Thoracic aorta (tissue), 2 donors: ENCODE results near the gene DGKG. TPM values are rescaled to one million over a fixed set of nuclear protein-coding genes. Genes with fewer than 3 reads are reported as not detected.

ENCODE experiments used
- ATAC-seq: fragments of 150-250 bp; one replicate; pipeline ENCODE4 v1.8.0; 2017; ENCODE audit warnings: low read depth; ENCODE audit not compliant: insufficient number of reproducible peaks, low FRiP score
- DNase-seq: peaks from one replicate; pipeline ENCODE4 v3.0.0-alpha.2; 2020; ENCODE audit warnings: low spot score
- H3K27ac ChIP-seq, 2 donors: fragments of 200-600 bp; sonication (generic); 1 replicate in 1 of 2; 2 replicates in 1 of 2; pipeline ENCODE4 v1.5.1; 2016; ENCODE audit warnings: mild to moderate bottlenecking in 2 of 2, moderate library complexity in 2 of 2
- H3K27me3 ChIP-seq: fragments of 200-600 bp; sonication (generic); replicated peaks from 2 replicates; pipeline ENCODE4 v1.6.0; 2016; ENCODE audit warnings: mild to moderate bottlenecking; ENCODE audit not compliant: insufficient read depth
- H3K36me3 ChIP-seq: fragments of 200-600 bp; sonication (generic); one replicate; pipeline ENCODE4 v1.5.1; 2016
- H3K4me1 ChIP-seq, 2 donors: fragments of 200-600 bp; sonication (generic); 1 replicate in 1 of 2; 2 replicates in 1 of 2; pipeline versions ENCODE4 v1.5.1 to v1.6.0; 2016; ENCODE audit warnings: low read depth in 2 of 2, mild to moderate bottlenecking in 1 of 2; ENCODE audit not compliant: control insufficient read depth in 1 of 2
- H3K4me3 ChIP-seq: fragments of 200-600 bp; sonication (generic); 2 replicates; pipeline ENCODE4 v1.5.1; 2016; ENCODE audit warnings: mild to moderate bottlenecking
- H3K9me3 ChIP-seq: fragments of 200-600 bp; sonication (generic); 2 replicates; pipeline ENCODE4 v1.5.1; 2016
- CTCF ChIP-seq: fragments of 200-600 bp; sonication (generic); IDR thresholded peaks from one replicate; pipeline ENCODE4 v1.5.1; 2019; ENCODE audit warnings: antibody characterized with exemption
- total RNA-seq, 2 donors: library from RNA; depleted of rRNA; stranded (reverse); fragments of >200 nt; gene quantifications; one replicate each; pipeline versions ENCODE4 v1.1.0 to v1.2.3, GENCODE V29; 2016

The DGKG gene
- total RNA-seq, 2 donors from 2014 or later = 12.5 to 16.7 TPM

GRCh38 chr3:186315581-186316354, 46.3 kb downstream of the DGKG start:
- H3K4me1 ChIP-seq = peaks cover 0 to 8% of the 10 kb centered on the region in 2 donors
- no peak for DNase-seq
- H3K36me3 ChIP-seq = peaks cover 5% of the 10 kb centered on the region
- H3K9me3 ChIP-seq = no peaks in the 10 kb centered on the region
- ATAC-seq = no peak
- no peaks in the 10 kb centered on the region for H3K27me3 ChIP-seq
- no peak for TF ChIP-seq CTCF
- H3K27ac ChIP-seq = no peak overlapping the region
- no peak overlapping the region for H3K4me3 ChIP-seq

GRCh38 chr3:186314896-186315295, 47.1 kb downstream of the DGKG start:
- no peak overlapping the region for H3K27ac ChIP-seq

GRCh38 chr3:186311441-186311840, 50.6 kb downstream of the DGKG start:
- no peak for DNase-seq
- ATAC-seq = no peak
- Histone ChIP-seq H3K9me3 (no peaks in the 10 kb centered on the region), H3K27me3 (no peaks in the 10 kb centered on the region), H3K36me3 (no peaks in the 10 kb centered on the region), H3K4me3 (no peak overlapping the region), H3K4me1 (peaks cover 0 to 8% of the 10 kb centered on the region in 2 donors), H3K27ac (no peak overlapping the region)
- TF ChIP-seq CTCF = no peak

More at GRCh38 chr3:186314896-186315295, 47.1 kb downstream of the DGKG start:
- no peaks in the 10 kb centered on the region for H3K27me3 ChIP-seq
- H3K4me3 ChIP-seq = no peak overlapping the region
- no peak for TF ChIP-seq CTCF
- peaks cover 5% of the 10 kb centered on the region for H3K36me3 ChIP-seq
- DNase-seq (no peak), ATAC-seq (no peak)
- no peaks in the 10 kb centered on the region for H3K9me3 ChIP-seq
- H3K4me1 ChIP-seq = peaks cover 0 to 8% of the 10 kb centered on the region in 2 donors

- H3K27me3 ChIP-seq = no peaks in the 10 kb centered on the region
- no peaks in the 10 kb centered on the region for H3K9me3 ChIP-seq
- peaks cover 13% of the 10 kb centered on the region for H3K36me3 ChIP-seq
- TF ChIP-seq CTCF = no peak
- no peak for DNase-seq
- H3K4me3 ChIP-seq = no peak overlapping the region
- H3K27ac ChIP-seq = no peak overlapping the region
- H3K4me1 ChIP-seq = peaks cover 0 to 8% of the 10 kb centered on the region in 2 donors
- ATAC-seq = no peak
These were observed 53.5 kb downstream of the DGKG start for GRCh38 chr3:186308549-186308948.

- peaks cover 0 to 8% of the 10 kb centered on the region in 2 donors for H3K4me1 ChIP-seq
- H3K27me3 ChIP-seq = no peaks in the 10 kb centered on the region
- H3K27ac ChIP-seq = no peak overlapping the region
- TF ChIP-seq CTCF = no peak
- ATAC-seq (no peak), DNase-seq (no peak)
- no peak overlapping the region for H3K4me3 ChIP-seq
- H3K9me3 ChIP-seq = no peaks in the 10 kb centered on the region
- peaks cover 13% of the 10 kb centered on the region for H3K36me3 ChIP-seq
These were observed 54.3 kb downstream of the DGKG start for GRCh38 chr3:186307594-186308221.
